Measurements from ENCODE around the gene ARFGAP1. TPM values are rescaled to one million over a fixed set of nuclear protein-coding genes. Genes with fewer than 3 reads are reported as not detected.
"Not testable (repeated sequence)": the region's sequence is repeated elsewhere in the genome, so short reads cannot be mapped to it uniquely, and the experiment has no call there.

ARFGAP1 gene
- total RNA-seq, 1 experiment from 2014 or later = 88.0 TPM

DNA sequence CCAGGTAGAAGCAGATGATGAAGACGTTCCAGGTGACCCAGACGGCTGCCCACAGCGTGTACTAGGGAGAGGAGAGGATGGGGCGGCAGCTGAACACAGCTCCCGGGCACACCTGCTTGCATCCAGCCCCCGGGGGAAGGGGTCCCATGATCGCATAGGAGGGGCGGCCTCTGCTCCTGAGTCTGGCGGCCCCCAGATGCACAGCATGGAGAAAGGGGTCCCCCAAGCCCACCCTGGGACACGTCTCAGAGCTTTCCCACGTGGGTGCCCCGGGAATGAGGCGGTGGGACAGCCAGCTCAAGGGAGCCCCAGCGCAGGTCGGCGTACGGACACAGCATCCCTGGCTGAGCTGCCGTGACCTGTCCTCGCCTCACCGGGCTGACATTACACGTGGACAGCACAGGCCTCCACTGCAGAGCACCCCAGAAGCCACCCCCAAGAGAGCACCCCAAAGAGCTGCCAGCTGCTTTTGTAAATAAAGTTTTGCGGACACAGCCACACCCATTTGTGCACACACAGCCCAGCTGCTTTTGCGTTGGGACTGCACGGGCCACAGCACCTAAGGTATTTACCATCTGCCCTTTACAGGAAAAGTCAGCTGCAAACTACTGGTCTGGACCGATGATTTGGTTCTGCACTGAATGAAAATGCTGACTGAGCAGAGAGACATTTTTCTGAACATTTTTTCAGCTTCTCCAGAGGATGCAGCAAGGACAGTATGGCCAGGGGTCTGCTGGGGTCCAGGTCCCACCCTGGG is 23.6 kb upstream of the ARFGAP1 start:
- H3K27me3 ChIP-seq (ENCODE audit: control insufficient read depth, insufficient read depth, low read length) = peaks cover 26% of the 10 kb centered on the region
- H3K36me3 ChIP-seq (replicated peaks; ENCODE audit: control insufficient read depth, insufficient read depth, low read length) = no peaks in the 10 kb centered on the region
- no peak overlapping the region for H3K4me3 ChIP-seq (ENCODE audit: insufficient read depth, low read depth, low read length)
- no peak for DNase-seq

DNA sequence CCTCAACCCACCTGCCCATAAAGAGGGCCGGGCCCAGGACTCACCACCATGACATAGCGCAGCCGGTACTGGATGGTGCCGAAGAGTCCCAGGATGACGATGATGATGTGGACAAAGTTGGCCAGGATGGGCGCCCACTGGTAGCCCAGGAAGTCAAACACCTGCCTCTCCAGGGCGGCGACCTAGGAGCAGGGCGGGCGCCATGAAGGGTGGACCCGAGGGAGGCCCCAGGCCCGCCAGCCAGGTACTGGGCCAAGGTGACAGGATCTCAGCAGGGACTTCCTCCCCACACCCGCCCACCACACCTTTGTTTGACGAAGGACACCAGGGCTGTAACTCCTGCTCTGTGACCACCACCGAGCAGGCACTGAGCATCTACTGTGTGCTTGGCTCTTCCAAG is 22.7 kb upstream of the ARFGAP1 start:
- DNase-seq = no peak
- H3K36me3 ChIP-seq (replicated peaks; ENCODE audit: control insufficient read depth, insufficient read depth, low read length) = no peaks in the 10 kb centered on the region
- no peak overlapping the region for H3K4me3 ChIP-seq (ENCODE audit: insufficient read depth, low read depth, low read length)
- peaks cover 34% of the 10 kb centered on the region for H3K27me3 ChIP-seq (ENCODE audit: control insufficient read depth, insufficient read depth, low read length)

DNA sequence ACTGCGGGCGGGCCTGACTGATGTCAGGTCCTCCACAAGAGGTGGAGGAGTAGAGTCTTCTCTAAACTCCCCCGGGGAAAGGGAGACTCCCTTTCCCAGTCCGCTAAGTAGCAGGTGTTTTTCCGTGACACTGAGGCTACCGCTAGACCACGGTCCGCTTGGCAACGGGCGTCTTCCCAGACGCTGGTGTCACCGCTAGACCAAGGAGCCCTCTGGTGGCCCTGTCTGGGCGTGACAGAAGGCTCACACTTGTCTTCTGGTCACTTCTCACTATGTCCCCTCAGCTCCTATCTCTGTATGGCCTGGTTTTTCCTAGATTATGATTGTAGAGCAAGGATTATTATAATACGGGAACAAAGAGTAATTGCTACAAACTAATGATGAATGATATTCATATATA is 21.3 kb upstream of the ARFGAP1 start:
- peaks cover 43% of the 10 kb centered on the region for H3K27me3 ChIP-seq (ENCODE audit: control insufficient read depth, insufficient read depth, low read length)
- not testable (repeated sequence) for DNase-seq; H3K36me3 ChIP-seq (replicated peaks; ENCODE audit: control insufficient read depth, insufficient read depth, low read length); H3K4me3 ChIP-seq (ENCODE audit: insufficient read depth, low read depth, low read length)

DNA sequence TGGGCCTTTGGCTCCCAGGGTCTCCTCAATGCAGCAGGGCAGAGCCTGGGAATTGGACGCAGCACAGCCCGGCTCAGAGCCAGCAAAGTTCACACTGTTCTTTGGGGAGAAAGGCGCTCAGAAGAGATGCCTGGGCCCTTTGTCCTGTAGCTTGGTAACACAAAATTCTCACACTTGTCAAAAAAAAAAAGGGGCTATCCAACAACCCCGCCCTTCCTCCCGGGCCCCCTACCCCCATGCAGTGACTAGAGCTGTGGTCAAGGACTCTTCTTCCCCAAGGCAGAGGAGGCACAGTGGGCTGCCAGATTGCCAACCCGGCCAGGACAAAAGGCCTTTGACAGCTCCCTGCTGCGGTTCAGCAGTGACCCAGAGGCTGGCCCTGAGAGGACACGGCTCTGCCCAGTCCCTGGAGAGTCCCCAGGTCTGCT is 20.3 kb upstream of the ARFGAP1 start:
- Histone ChIP-seq H3K4me3 (ENCODE audit: insufficient read depth, low read depth, low read length) (no peak overlapping the region), H3K27me3 (ENCODE audit: control insufficient read depth, insufficient read depth, low read length) (peaks cover 38% of the 10 kb centered on the region), H3K36me3 (replicated peaks; ENCODE audit: control insufficient read depth, insufficient read depth, low read length) (no peaks in the 10 kb centered on the region)
- no peak for DNase-seq

DNA sequence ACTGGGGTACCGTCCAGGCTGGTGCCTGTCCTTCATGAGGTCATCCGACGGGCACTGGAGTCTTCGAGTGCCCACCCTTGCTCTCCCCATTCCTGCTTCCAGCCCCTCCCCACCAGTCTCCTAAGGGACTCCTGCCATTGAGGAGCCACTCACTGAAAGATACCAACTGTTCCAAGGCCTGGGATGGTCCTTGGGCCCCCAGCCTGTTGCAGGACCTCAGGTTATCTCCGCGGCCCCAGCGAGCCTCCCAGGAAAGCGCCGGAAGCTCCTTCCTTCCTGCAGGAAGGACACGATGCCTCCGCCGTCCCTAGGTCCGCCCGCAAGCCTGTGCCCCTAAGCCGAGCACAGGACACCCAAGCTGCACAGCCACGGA is 19.6 kb upstream of the ARFGAP1 start:
- peaks cover 38% of the 10 kb centered on the region for H3K27me3 ChIP-seq (ENCODE audit: control insufficient read depth, insufficient read depth, low read length)
- no peak for DNase-seq
- H3K4me3 ChIP-seq (ENCODE audit: insufficient read depth, low read depth, low read length) = peak overlapping the region; percentile 49
- H3K36me3 ChIP-seq (replicated peaks; ENCODE audit: control insufficient read depth, insufficient read depth, low read length) = no peaks in the 10 kb centered on the region

DNA sequence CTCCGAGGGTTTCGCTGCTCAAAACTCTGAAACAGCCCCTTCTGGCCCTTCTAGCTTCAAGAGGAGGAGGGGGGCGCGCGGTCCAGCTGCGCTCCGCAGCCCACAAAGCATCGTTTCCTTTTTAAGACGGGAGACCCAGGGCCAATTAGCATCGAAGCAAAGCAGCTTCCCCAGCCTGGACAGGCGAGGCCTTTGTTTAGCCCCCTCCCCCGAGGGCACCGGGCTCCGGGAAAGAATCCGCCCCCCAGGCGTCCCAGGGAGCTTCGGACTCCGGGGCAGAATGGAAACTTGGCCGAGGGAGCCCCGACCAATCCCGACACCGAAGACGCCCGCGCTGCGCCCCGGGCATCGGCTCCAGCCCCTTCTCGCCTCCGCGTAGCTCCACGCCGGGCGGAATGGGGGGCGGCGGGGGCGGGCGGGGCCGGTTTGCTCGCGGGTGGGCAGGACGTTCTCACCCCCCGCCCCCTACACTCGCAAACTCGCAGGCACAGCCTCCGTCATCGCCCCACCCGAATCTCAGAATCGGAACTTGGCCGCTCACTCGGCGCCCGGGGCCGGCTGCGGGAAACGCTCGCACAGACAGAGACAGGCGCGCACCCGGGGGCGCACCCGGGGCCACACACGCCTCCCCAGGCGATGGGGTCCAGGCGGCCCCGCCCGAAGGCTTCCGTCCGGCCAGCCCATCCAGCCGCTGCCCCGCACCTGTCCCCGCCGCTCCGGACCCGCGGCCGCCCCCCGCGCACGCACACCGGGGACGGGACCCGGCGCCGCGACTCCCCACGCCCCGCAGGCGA is 19.0 kb upstream of the ARFGAP1 start:
- no peaks in the 10 kb centered on the region for H3K36me3 ChIP-seq (replicated peaks; ENCODE audit: control insufficient read depth, insufficient read depth, low read length)
- DNase-seq = peak; percentile 98
- H3K4me3 ChIP-seq (ENCODE audit: insufficient read depth, low read depth, low read length) = peak overlapping the region; percentile 49
- H3K27me3 ChIP-seq (ENCODE audit: control insufficient read depth, insufficient read depth, low read length) = peaks cover 38% of the 10 kb centered on the region

DNA sequence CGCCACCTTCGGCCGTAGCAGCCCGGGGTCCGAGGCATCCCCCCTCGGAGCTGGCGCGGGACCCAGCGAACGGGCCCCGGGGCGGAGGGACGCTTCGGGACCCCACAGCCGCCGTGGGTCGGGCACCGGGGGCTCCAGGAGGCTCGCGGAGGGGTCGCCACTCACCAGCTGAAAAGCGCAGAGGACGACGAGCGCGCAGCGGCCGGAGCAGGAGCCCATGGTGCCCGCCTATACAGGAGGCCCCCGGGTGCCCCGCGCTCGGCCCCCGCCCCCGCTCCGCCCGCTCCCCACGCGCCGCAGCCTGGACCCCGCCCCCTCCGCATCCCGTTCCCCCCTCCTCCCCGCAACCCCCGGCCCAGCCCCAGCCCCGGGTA is 18.4 kb upstream of the ARFGAP1 start, which contains the start of gene NKAIN4:
TSS of gene NKAIN4 (minus strand) at position 232 of the 374 bp plus-strand sequence. CDS start at position 219, 13 bp downstream.
- Histone ChIP-seq H3K36me3 (replicated peaks; ENCODE audit: control insufficient read depth, insufficient read depth, low read length) (no peaks in the 10 kb centered on the region), H3K27me3 (ENCODE audit: control insufficient read depth, insufficient read depth, low read length) (peaks cover 38% of the 10 kb centered on the region), H3K4me3 (ENCODE audit: insufficient read depth, low read depth, low read length) (peak within 1 kb of the TSS; percentile 49)
- DNase-seq = no peak

DNA sequence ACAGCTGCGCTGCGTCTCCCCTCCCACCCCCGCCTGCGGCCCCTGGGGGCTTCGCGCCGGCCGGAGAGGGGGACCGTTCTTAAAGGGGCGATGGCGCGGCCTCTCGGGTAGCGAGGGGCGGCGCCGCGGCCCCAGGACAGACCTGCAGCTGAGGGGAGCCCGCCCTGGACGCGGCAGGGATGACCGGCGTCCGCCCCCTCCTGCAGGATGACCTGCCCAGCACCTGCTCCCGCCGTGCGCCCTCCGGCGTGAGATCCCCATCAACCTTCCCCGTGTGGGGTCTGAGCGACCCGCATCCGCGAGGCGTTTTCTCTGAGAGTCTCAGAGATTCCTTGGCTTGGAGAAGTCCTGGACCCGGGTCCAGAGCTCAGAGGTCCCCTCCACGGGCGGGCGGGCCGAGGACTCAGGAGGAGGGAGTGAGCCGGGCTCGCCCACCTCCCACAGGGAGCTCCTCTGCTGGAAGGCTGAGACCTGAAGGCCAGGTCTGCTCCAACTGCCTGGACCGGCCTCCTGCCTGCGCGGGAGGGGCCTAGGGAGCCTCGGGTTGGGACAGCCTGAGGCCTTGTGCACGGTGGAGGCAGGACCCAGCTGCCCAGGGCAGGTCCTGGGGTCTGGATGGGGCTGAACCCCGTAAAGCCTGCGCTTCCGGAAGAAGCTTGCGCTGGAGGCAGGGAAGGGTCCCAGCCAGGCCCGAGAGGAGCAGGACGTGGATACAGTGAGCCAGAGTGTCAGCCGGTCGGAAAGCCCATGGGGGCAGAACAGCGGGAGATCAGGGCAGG is 17.8 kb upstream of the ARFGAP1 start:
- H3K36me3 ChIP-seq (replicated peaks; ENCODE audit: control insufficient read depth, insufficient read depth, low read length) = no peaks in the 10 kb centered on the region
- DNase-seq = peak; percentile 94
- peaks cover 38% of the 10 kb centered on the region for H3K27me3 ChIP-seq (ENCODE audit: control insufficient read depth, insufficient read depth, low read length)
- peak overlapping the region; percentile 44 for H3K4me3 ChIP-seq (ENCODE audit: insufficient read depth, low read depth, low read length)

DNA sequence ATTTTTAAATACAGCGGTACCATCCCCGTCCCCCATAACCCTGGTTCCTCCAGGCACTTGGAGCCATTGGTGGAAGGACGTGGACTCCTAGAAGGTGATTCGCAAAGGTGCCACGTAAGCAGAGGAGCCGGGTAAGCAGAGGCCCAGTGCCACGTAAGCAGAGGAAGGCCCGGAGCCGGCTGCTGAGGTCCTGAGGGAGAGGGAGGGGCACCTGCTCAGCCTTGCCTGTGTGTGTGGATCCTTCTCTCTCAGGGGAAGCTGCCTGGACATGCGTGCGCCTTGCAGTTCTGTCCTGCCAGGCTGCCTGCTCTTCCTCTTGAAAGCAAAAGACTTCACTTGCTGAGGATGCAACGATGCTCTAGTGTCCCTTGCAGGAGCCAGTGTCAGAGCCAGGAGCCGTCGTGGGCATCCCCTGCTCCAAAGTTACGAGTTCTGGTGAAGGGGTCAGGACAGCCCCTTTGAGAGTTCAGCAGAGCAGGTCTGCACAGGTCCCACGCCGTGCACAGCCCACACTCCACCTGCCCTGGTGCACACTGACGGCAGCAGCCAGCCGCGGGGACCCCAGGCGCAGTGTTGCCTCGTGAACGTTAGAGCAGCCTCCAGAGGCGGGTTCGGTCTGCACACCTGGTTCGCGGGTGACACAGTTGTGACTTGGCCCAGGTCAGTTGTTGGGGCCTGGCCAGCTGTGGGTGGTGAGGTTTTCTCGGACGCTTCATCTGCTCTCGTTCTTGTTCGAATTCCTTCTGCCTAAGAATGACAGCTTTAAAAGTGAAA is 16.5 kb upstream of the ARFGAP1 start:
- peaks cover 38% of the 10 kb centered on the region for H3K27me3 ChIP-seq (ENCODE audit: control insufficient read depth, insufficient read depth, low read length)
- no peak for DNase-seq
- H3K36me3 ChIP-seq (replicated peaks; ENCODE audit: control insufficient read depth, insufficient read depth, low read length) = no peaks in the 10 kb centered on the region
- no peak overlapping the region for H3K4me3 ChIP-seq (ENCODE audit: insufficient read depth, low read depth, low read length)

DNA sequence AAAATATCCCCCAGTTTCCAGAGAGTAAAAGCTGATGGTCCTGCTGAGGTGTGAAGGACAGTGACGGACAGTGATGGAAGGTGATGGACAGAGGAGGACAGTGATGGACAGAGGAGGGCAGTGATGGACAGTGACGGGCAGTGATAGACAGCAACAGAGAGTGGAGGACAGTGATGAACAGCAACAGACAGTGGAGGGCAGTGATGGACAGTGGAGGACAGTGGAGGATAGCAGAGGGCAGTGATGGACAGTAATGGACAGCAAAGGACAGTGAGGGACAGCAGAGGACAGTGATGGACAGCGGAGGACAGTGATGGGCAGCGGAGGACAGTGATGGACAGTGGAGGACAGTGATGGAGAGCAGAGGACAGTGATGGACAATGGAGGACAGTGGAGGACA is 15.7 kb upstream of the ARFGAP1 start:
- DNase-seq = no peak
- H3K27me3 ChIP-seq (ENCODE audit: control insufficient read depth, insufficient read depth, low read length) = peaks cover 36% of the 10 kb centered on the region

DNA sequence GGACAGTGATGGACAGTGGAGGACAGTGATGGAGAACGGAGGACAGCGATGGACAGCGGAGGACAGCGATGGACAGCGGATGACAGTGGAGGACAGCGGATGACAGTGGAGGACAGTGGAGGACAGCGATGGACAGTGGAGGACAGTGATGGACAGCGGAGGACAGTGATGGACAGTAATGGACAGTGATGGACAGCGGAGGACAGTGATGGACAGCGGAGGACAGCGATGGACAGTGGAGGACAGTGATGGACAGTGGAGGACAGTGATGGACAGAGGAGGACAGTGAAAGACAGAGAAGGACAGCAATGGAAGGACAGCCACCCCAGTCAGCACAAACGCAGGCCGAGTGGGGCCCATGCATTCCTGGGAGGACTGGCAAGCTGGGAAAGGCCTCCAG is 15.0 kb upstream of the ARFGAP1 start:
- no peak for DNase-seq
- H3K36me3 ChIP-seq (replicated peaks; ENCODE audit: control insufficient read depth, insufficient read depth, low read length) = no peaks in the 10 kb centered on the region
- peaks cover 30% of the 10 kb centered on the region for H3K27me3 ChIP-seq (ENCODE audit: control insufficient read depth, insufficient read depth, low read length)
- no peak overlapping the region for H3K4me3 ChIP-seq (ENCODE audit: insufficient read depth, low read depth, low read length)

More for the DNA sequence above, 15.7 kb upstream of the ARFGAP1 start:
- no peaks in the 10 kb centered on the region for H3K36me3 ChIP-seq (replicated peaks; ENCODE audit: control insufficient read depth, insufficient read depth, low read length)
- H3K4me3 ChIP-seq (ENCODE audit: insufficient read depth, low read depth, low read length) = no peak overlapping the region

DNA sequence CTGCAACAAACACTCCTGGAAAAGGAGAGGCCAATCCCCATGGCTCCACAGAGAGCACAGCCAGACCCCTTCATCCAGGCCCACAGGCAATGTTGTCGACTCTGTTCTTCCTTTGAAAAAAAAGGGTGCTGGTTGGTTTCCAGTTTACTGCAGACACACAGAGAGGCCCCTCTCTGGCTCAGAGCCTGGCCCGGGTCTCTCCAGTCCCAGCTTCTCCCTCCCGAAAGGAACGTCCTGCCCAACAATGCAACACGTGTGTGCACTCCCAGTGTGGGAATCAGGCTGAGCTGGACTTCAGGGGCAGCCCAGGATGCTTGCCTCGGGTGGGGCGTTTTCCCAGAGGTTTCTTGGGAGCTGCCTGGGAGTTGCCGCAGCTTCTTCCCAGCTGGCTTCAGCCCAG is 13.8 kb upstream of the ARFGAP1 start:
- no peaks in the 10 kb centered on the region for H3K36me3 ChIP-seq (replicated peaks; ENCODE audit: control insufficient read depth, insufficient read depth, low read length)
- H3K4me3 ChIP-seq (ENCODE audit: insufficient read depth, low read depth, low read length) = no peak overlapping the region
- H3K27me3 ChIP-seq (ENCODE audit: control insufficient read depth, insufficient read depth, low read length) = peaks cover 19% of the 10 kb centered on the region
- DNase-seq = no peak

DNA sequence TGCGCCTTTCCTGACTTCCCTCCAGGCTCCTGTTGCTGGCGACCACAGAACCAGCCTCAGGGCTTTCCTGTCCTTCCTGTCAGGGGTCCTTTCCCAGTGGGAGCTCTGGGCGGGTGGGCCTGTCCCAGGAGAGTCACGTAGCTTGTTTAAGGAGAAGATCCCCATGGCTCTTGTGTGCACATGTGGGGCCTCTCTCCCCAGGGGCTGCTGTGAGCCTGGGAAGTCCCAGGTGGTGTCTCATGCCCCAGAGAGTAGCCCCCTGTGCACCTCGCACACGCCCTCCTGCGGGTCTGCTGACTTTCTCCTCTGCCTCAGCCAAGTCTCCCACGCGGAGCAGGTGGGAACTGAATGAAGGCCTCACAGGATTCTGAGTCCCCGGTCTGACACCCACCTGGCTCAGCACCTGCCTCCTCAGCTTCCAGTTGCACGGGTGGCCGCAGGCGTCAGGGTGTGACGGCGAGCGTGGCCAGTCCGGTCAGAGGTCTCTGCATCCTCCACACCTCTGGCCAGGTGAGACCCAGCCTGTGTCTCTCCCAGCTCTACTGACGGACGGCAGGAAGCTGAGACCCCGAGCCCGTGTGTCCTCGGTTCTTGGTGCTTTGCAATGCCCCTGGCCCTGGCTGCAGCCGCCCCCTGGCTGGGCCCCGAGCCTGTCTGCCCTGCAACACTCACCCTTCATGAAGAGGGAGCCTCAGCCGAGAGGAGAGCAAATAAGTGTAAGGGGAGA is 12.7 kb upstream of the ARFGAP1 start:
- DNase-seq = no peak
- no peaks in the 10 kb centered on the region for H3K36me3 ChIP-seq (replicated peaks; ENCODE audit: control insufficient read depth, insufficient read depth, low read length)
- no peak overlapping the region for H3K4me3 ChIP-seq (ENCODE audit: insufficient read depth, low read depth, low read length)
- H3K27me3 ChIP-seq (ENCODE audit: control insufficient read depth, insufficient read depth, low read length) = peaks cover 9% of the 10 kb centered on the region
